GM23338 (cell line): ENCODE data around the gene SMARCE1.

Source experiments
- CREB1 ChIP-seq: fragments of 250-450 bp; sonication (Bioruptor Pico); IDR thresholded peaks from 2 replicates; pipeline ENCODE4 v1.5.0; 2020; ENCODE audit warnings: low read depth, mild to moderate bottlenecking, moderate library complexity
- CTCF ChIP-seq, 2 experiments: fragments of 200-600 bp in 1 of 2; sonication (generic) in 1 of 2; conservative IDR thresholded peaks; 2 replicates each; pipeline versions ENCODE4 v1.5.1 to v1.6.1; 2016 to 2017; ENCODE audit warnings: antibody characterized with exemption in 2 of 2, low read depth in 2 of 2, mild to moderate bottlenecking in 2 of 2, moderate library complexity in 1 of 2
- EZH2 ChIP-seq: fragments of 200-600 bp; sonication (generic); IDR thresholded peaks from one replicate; pipeline ENCODE4 v1.8.0; 2017; ENCODE audit warnings: antibody characterized with exemption, mild to moderate bottlenecking, low read depth; ENCODE audit not compliant: unreplicated experiment
- EZH2phosphoT487 ChIP-seq: fragments of 200-600 bp; sonication (generic); IDR thresholded peaks from one replicate; pipeline ENCODE4 v1.8.1; 2018; ENCODE audit warnings: antibody characterized with exemption; ENCODE audit not compliant: unreplicated experiment
- JUNB ChIP-seq: IDR thresholded peaks from one replicate; pipeline ENCODE4 v1.6.1; 2016; ENCODE audit warnings: antibody characterized with exemption; ENCODE audit not compliant: unreplicated experiment
- NANOG ChIP-seq: IDR thresholded peaks from 2 replicates; pipeline ENCODE4 v1.6.1; 2016; ENCODE audit warnings: antibody characterized with exemption, borderline replicate concordance
- POLR2AphosphoS5 ChIP-seq: IDR thresholded peaks from 2 replicates; pipeline ENCODE4 v1.6.1; 2016; ENCODE audit warnings: antibody characterized with exemption, low read depth
- REST ChIP-seq: IDR thresholded peaks from one replicate; pipeline ENCODE4 v1.6.1; 2018; ENCODE audit warnings: antibody characterized with exemption; ENCODE audit not compliant: unreplicated experiment
- STAT1 ChIP-seq: IDR thresholded peaks from one replicate; pipeline ENCODE4 v1.6.1; 2016; ENCODE audit warnings: antibody characterized with exemption; ENCODE audit not compliant: unreplicated experiment
- ZNF114 ChIP-seq: fragments of 250-450 bp; sonication (Bioruptor Pico); IDR thresholded peaks from 2 replicates; pipeline ENCODE4 v1.5.0; 2020; ENCODE audit warnings: mild to moderate bottlenecking, moderate library complexity
- ZNF331 ChIP-seq: fragments of 250-450 bp; sonication (Bioruptor Pico); IDR thresholded peaks from 2 replicates; pipeline ENCODE4 v1.5.0; 2020; ENCODE audit warnings: low read depth, mild to moderate bottlenecking, moderate library complexity
- ZNF462 ChIP-seq: fragments of 250-450 bp; sonication (Bioruptor Pico); IDR thresholded peaks from 2 replicates; pipeline ENCODE4 v1.5.0; 2020; ENCODE audit warnings: mild to moderate bottlenecking, moderate library complexity

GRCh38 chr17:40658396-40658795 lies 10.8 kb upstream of the SMARCE1 start:
- TF ChIP-seq CTCF (conservative IDR thresholded peaks at IDR 0.05; ENCODE audit: low read depth in 2 of 2) (no peak), POLR2AphosphoS5 (no peak), REST (no peak), EZH2phosphoT487 (no peak), EZH2 (no peak), ZNF331 (CRISPR knock-in tag) (no peak), CREB1 (no peak), STAT1 (no peak), ZNF462 (CRISPR knock-in tag) (no peak), JUNB (no peak), ZNF114 (CRISPR knock-in tag) (no peak), NANOG (no peak)
